Stimulated activated naive CD4-positive, alpha-beta T cell treated with Interleukin-2 at 50 U/mL for 16 hours (primary cell): ENCODE data around the gene KCNJ2.
A peak's percentile ranks its signal among the peaks of the same experiment; 100 is the strongest.

Experiments
- DNase-seq: peaks from one replicate; lab custom pipeline; 2025; lab: John Stamatoyannopoulos, UW

Gene KCNJ2

DNA sequence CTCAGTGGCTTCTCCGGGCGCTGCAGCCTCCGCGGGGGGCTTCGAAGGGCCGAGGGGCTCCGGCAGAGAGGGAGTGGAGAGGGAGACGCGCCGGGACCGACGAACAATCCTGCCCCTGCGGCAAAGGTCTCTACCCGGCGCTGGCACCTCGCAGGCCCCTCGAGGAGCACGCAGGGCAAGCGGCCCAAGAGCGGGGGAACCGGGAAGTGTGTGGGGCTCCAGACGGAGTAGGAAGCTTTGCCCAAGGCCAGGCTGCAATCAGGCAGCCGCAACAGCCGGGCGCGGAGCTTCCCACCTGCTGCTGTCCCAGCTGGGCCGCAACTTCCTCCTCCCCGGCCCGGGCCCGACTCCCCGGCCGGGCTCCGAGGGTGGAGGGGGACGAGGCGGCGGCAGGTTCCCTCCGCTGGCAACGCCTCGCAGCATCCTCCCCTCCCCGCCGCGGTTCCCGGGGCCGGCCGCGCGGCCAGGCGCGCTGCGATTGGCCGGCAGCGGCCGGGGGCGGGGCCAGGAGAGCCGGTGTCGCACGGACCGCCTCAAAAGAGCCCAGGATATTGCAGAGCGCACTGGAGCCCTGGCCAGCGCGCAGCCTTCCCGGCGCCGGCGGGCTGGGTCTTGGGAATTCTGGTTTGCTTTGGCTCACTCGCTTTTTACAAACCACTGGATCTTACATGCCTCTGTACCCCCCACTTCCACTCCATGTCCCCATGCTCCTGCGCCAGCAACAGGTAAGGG, at the start of gene KCNJ2:
Gene KCNJ2 (plus strand): TSS at position 556 of the 732 bp plus-strand sequence. CDS start 5,508 bp downstream, outside the sequence.
- peak; percentile 8 for DNase-seq

DNA sequence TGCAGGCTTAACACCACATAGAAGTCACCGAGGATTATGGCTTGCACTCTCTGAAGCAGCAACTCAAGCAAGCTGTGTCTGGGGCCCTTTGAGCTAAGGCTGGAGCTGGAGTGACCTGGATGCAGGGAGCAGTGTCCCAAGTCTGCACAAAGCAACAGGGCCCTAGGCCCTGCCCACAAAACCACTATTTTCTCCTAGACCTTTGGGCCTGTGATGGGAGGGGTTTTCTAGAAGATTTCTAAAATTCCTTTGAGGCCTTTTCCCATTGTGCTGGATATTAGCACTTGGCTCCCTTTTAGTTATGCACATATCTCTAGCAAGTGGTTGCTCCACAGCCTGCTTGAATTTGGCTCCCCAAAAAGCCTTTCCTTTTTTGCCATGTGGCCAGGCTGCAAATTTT, 49.8 kb upstream of the KCNJ2 start:
- no peak for DNase-seq

DNA sequence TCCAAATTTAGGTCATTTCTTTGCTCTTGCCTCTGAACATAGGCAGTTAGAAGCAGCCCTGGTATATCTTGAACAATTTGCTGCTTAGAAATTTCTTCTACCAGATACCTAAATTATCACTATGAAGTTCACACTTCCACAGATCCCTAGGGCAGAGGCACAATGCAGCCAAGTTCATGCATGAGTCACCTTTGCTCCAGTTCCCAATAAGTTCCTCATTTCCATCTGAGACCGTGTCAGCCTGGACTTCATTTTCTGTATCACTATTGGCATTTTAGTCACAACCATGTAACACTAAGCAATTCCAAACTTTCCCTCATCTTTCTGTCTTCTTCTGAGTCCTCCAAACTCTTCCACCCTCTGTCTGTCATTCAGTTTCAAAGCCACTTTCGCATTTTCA, 49.3 kb upstream of the KCNJ2 start:
- no peak for DNase-seq

DNA sequence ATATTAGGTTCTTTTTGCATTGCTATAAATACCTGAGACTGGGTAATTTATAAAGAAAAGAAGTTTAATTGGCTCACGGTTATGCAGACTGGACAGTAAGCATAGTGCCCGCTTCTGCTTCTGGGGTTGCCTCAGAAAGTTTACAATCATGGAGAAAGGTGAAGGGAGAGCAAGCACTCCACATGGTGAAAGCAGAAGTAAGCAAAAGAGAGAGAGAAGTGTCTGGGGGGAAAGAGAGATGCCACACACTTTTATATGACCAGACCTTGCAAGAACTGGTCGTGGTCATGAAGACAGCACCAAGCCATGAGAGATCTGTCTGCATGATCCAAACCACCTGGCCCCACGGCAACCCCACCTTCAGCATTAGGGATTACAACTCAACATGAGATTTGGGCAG, 48.9 kb upstream of the KCNJ2 start:
- no peak for DNase-seq

DNA sequence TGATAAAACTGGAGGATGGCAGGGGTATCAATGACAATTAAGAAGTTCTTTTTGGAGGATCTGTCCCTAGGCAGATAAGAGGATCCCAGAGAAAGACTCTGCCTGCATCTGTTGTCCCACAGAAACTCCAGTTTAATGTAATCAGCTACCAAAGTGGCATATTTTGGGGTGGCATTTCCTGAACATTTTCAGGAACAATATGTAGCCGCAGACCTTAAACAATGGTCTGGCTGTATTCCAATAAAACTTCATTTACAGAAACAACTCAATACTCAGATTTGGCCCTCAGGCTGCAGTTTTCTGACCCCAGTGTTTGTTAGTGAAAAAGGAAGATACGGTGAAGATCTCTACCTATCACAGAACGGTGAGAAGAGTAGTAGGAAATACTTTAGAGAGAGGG, 48.2 kb upstream of the KCNJ2 start:
- no peak for DNase-seq

DNA sequence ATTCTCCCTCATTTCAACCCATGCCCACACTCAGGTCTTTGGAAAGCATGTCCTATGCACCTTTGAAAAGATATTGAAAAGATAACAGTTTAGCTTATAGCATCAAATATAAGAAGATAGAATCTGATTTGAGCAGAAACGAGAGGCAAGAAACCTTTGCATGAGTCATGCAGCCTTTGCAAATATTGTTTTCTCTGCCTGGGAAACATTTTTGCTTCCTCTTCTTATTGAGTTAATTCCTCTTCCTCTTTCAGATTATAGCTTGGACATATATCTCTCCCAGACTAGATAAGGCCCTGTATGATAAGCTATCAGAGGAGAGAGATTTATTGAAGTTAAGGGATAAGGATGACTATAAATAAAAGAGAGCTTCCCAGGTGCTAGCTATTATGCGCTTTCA, 46.1 kb upstream of the KCNJ2 start:
- DNase-seq = no peak

DNA sequence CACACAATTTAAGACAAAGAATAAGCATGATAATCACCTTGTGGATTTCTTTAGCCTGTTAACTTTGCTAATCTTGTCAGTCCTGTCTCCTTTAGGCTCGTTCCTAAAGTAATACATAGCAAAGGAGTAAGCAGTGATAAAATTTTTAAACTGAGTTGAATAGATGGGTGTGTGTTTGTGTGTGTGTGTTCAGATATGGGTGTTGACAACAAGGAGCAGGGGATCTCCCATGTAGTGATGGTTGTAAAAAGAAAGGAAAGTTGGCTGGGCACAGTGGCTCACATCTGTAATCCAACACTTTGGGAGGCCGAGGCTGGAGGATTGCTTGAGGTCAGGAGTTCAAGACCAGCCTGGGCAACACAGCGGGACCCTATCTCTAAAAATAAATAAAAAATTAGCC, 44.6 kb upstream of the KCNJ2 start:
- DNase-seq = no peak

DNA sequence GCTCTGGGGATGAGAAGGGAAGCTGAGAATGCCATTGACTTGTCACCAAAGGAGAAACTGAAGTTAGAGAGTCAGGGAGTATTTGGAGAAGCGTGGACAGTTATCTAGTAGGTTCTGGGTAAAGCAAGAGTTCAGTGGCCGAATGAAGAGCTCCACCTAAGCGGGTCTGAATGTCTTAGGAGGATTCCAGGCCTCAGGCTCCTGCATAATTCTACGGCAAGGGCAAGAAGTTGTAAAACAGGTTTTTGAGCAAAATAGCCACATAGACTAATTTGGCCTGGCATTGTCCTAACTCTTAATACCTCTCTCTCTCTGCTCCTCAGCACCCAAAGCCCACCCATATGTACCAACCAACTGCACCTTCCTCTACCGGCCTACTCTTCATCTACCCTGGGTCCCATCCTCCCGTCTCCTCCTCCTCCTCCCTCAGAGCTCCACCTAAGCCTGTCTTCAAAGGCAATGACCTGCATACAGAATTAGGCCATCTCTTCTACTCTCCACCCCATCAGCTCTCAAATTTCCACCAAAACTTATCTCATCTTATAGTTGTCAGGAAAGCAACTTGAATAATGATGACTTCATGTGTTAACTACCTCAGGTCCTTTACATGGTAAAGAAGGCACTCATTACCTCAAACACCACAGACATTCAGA, 42.0 kb upstream of the KCNJ2 start:
- no peak for DNase-seq

DNA sequence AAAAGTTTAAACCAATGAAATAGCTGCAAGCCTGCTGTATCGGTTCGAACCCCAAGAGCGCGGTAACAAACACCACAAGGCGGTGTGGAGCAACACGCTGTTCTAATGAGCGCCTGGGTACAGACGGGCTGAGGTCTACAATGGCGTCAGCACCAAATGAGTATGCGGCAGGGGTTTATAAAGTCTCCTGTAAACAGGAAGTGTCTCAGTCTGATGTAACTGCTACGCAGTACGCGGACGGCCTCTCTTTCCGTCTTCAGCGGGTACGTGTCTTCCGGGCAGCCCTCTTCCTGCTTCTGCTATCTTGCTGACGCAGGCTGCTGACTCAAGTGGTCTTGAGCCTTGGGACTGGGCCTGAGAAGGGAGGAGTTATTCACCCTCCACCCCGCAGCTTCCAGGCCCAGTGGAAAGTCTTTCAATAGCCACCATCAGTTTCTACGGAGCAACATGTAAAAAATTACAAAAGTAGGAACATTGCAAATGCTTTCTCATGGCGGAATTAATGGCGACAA, 40.5 kb upstream of the KCNJ2 start:
- DNase-seq = no peak

DNA sequence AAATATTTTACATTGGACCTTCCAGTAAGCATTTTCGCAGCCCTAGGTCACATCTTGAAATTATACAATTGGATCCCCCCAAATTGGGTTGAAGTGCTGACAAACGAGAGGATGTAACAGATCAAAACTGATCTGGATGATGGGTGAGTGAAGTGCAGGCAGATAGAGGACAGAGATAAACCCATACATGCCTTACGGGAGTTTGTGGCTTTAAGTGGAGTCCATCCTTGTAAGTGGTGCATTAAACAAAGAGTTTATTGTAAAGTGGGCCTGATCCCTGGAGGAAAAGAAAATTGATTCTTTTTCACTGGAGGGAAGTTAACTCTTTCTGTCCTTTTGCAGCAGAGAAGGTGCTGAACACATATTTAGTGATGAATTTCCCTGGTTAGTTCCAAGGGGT, 39.0 kb upstream of the KCNJ2 start:
- DNase-seq = no peak

DNA sequence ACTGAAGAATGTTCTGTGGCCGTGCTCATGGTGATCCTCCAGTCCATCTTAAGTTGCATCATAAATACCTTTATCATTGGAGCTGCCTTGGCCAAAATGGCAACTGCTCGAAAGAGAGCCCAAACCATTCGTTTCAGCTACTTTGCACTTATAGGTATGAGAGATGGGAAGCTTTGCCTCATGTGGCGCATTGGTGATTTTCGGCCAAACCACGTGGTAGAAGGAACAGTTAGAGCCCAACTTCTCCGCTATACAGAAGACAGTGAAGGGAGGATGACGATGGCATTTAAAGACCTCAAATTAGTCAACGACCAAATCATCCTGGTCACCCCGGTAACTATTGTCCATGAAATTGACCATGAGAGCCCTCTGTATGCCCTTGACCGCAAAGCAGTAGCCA, 36.8 kb upstream of the KCNJ2 start:
- no peak for DNase-seq

DNA sequence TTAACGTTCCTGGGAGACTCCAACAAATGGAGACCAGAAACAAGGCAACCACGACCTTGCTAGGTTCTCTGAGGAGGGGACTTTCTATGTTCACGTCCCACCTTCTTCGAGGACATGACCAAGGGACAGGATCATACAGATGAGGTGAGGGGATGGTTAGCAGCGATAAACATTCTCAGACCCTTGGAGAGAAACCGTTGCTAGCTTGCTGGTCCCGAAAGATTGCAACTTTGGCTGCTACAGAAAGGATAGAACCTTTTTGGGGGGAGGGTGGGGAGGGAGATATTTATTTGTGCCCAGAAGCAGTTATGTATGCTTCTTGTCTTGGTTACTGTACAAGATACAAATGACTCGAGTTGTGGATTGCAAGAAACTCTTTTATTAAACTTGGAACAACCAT, 35.3 kb upstream of the KCNJ2 start:
- no peak for DNase-seq

DNA sequence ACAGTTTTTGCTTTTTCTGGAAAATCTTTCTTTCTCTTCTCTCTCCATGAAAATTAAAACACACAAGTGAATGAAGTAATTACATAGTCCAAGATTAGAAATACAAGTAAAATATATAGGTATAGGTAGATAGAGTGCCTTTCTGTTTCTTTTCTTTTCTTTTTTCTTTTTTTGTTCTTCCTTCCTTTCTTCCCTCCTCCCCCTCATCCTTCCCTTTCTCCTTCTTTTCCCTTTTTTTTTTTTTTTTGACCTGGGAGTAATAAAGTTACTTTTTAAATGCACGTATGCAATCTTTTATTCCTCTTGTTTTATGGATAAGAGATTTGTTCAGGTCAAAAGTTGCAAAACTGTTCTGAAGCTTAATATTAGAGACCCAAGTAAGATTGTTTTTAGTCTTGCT, 34.6 kb upstream of the KCNJ2 start:
- no peak for DNase-seq

DNA sequence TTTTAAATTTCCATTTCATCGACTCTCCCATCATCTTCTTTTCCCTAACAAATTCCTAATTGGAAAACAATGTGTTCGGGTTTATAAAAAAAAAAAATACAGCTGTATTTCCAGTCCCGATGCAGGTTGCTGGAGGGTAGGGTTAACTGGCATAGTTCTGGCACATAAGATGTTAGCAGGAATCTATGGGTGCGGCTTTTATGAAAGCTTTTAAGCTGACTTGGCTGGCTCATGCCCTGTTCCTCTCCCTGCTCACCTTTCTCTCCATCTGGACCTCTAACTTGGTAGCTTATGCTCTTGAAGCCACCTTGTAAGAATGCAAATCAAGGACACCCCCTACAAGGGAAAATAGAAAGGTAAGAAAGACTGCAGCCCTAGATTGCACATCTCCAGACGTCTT, 33.2 kb upstream of the KCNJ2 start:
- no peak for DNase-seq

DNA sequence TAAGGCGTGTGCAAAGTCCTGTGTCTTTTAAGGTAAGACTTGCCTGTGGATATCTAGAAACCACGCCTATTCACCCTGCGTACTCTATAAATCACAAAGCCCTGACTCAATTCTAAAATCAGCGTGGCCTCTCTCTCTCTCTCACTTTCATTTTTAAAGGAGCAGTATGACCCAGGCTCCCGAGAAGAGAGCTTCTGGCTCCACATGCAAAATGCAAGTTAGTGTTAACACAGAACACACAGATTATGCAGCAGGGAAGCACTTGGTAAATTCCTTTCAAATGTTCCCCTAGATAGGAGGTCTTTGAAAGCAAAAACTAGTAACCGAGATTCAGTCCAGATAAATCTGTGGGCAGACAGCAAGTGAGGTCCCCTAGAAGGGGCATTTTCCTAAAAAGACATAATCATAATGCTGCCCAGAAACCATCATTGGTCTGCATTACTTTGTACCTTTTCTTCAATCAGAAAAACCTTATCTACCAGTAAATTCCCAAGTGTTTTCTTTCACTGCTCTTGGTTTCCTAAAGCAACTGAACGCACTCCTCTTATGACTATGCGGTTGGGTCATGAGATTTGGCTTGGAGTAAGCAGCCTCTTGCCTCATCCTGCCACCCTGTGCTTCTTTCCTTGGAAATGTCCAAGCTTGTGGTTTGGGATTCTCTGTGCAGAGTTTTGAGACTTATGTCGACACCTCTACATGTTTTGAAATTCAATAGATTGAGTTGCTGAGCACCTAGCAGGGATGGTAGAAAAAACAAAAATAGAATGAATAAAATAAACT, 31.7 kb upstream of the KCNJ2 start:
- DNase-seq = no peak

DNA sequence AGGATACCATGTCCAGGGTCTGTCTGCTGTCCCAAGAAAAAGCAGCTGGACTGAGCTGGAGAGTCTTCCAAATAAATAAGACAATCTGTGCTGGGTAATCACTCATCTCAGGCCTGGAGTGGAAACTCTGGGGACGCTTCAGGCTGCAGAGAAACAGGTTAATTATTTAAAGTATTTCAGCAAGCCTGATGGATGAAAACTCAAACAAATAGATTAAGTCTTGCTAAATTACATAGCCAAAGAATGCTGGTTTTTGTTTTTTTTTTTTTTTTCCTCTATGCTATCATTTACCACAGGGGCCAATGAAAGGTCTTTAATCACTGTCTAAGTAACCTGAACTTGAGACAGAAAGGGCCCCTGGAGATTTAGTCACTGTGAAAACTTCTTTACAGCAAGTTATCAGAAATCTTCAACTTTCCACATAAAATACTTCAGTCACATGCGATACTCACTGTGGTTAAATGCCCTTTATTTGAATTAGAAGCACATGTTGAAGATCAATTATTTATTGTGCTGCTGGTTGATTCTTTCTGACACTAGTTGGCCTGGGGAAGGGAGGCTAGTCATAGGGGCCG, 31.0 kb upstream of the KCNJ2 start:
- no peak for DNase-seq

DNA sequence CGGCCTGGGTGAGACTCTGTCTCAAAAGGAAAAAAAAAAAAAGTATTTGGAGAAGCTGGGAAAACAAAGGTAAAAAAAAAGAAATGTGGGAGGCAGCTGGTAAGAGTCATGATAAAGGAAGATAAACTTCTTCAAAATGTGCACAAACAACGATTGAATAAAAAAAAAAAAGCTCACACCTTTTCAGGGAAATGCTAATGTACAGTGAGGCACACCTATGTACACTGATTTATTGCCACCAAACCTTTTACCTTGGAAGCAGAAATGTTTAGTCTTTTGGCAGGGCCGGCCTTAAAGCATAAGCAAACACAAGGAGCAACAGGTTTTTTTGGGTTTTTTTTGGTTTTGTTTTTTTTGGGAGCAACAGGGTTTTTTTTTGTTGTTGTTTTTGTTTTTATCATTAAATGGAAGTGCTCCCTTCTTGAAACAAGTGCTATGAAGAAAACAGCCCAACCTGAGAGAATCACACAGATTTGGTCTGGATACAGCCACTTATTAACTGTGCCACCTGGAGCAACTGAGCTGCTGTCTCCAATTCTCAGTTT, 29.8 kb upstream of the KCNJ2 start:
- DNase-seq = no peak

DNA sequence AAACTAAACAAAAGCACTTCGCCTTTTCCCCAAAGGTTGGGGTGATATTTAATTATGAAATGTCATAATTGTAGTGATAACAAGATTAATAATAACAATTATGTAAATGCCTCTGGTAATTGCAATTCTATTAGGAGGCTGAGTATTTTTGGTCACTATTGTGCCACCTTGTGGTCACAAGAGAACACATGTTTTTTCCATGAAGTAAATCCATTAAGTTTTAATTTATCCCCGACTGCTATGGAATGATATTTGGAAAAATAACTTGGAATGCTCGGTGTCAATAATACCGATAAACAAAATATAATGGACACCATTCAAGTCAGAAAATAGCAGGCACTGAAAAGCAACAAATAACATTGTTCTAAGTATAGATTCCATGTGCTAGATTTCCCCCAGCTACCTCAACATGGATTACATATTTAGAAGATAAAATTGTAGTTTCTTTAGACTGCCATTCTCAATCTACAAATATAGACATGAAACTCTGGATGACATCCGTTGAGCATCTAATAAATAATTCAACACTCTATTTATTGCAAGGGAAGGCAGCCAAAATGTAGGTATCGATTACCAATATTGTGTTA, 25.0 kb upstream of the KCNJ2 start:
- no peak for DNase-seq

DNA sequence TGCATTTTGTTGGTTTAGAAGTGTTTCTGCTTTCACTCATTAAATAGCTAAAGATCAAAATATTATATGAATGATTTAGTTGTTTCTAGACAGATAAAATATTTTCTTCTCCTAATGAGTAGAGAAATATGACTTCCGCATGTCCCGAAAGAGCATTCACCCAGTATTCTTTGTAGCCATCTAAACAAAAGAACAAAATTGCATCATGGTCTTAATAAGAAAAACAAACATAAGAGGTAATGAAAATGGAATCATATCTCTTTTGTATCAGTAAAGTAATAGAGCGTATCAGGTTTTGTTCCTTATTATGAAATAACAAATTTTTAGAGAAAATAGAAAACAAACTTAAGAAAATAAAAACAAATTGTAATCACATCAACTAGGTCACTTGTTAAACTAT, 16.1 kb upstream of the KCNJ2 start:
- DNase-seq = no peak

DNA sequence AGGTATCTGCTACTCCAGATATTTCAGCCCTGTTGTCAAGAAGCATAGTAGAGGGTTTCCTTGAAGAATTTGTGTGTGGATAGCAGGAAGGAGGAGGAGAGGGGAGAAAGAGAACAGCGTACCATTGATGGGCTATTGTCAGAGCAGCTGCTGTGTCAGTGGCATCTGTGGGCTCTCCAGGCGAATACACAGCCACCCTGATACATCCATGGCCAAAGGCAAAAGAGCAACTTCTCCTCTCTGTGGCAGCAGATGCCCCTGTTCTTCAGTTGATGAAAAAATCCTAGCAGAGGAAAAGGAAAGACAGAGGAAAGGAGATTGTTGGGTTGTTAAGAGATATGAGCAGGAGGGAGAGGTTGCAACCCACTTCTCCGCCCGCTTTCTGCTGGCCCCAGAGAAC, 12.2 kb upstream of the KCNJ2 start:
- DNase-seq = no peak

DNA sequence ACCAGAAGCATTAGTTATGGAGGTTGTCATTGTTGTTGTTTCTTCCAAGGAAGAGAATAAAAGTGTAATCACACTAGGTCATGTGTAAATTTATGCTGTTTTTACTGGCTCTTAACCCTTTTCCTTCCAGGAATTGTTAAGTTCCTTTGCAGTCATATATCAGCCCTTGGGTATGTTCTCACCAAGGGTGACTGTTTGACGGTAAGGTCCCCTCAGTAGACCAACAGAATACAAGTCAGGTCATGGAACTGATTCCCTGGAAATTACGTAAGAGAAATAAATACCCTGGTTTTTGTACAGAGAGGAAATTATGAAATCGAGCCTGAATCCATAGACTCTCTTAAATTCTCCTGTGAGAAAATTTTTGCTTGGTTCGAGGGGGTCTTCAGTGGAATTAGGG, 11.2 kb upstream of the KCNJ2 start:
- no peak for DNase-seq

DNA sequence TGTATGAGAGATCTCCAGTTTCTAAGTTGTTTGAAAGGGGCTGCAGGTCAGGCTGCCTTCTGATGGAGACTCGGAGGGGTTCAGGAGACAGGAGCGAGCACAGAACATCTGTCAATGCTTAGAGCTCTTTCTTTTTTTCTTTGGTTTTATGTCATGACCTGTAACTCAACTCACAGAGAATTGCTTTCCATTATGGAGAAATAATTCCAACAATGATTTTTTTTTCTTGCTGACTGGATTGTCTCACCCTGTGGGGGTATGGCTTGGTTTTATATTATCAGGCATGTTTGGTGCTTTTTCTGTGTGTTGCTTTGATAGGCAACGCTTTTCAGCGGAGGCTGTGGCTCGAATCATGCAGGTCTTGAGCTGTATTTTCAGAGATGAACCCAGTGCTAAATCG, 10.7 kb upstream of the KCNJ2 start:
- DNase-seq = no peak
